Fibroblast of lung (primary cell): ENCODE measurements around the gene EPHA1. TPM values are rescaled to one million over a fixed set of nuclear protein-coding genes. Genes with fewer than 3 reads are reported as not detected.

Source experiments
- DNase-seq, 2 donors: peaks; one replicate each; pipeline versions ENCODE4 v3.0.0 to v3.0.0-alpha.2; 2010; ENCODE audit warnings: low read depth in 2 of 2
- H2AFZ ChIP-seq: 2 replicates; pipeline ENCODE4 v1.5.1; 2012; ENCODE audit warnings: low read length, control low read depth, inconsistent platforms
- H3K27ac ChIP-seq: 2 replicates; pipeline ENCODE4 v1.5.1; 2011; ENCODE audit warnings: low read length, control low read depth; ENCODE audit not compliant: insufficient read depth
- H3K27me3 ChIP-seq: 2 replicates; pipeline ENCODE4 v1.5.1; 2011; ENCODE audit warnings: mild to moderate bottlenecking, low read length; ENCODE audit not compliant: control insufficient read depth, insufficient read depth
- H3K36me3 ChIP-seq: 2 replicates; pipeline ENCODE4 v1.5.1; 2011; ENCODE audit warnings: low read length; ENCODE audit not compliant: control insufficient read depth, insufficient read depth
- H3K4me1 ChIP-seq: 2 replicates; pipeline ENCODE4 v1.5.1; 2011; ENCODE audit warnings: low read length; ENCODE audit not compliant: control insufficient read depth, insufficient read depth; ENCODE audit errors: extremely low read depth
- H3K4me2 ChIP-seq: 2 replicates; pipeline ENCODE4 v1.5.1; 2011; ENCODE audit warnings: low read length, control low read depth; ENCODE audit not compliant: insufficient read depth; ENCODE audit errors: extremely low read depth
- H3K4me3 ChIP-seq, 4 experiments: fragments of 200-600 bp in 1 of 4; sonication (generic) in 1 of 4; replicated peaks in 1 of 4; 2 replicates each; pipeline ENCODE4 v1.5.1; 2011 to 2016; ENCODE audit warnings: low read length in 4 of 4, low read depth in 3 of 4, mild to moderate bottlenecking in 3 of 4, control low read depth in 2 of 4, inconsistent platforms in 1 of 4, mixed read lengths in 1 of 4; ENCODE audit not compliant: insufficient read depth in 1 of 4; ENCODE audit errors: control extremely low read depth in 1 of 4
- H3K79me2 ChIP-seq: 2 replicates; pipeline ENCODE4 v1.5.1; 2012; ENCODE audit warnings: mild to moderate bottlenecking, low read length, inconsistent platforms; ENCODE audit not compliant: control insufficient read depth, insufficient read depth
- H3K9ac ChIP-seq: 2 replicates; pipeline ENCODE4 v1.5.1; 2011; ENCODE audit warnings: mild to moderate bottlenecking, low read length, control low read depth; ENCODE audit not compliant: insufficient read depth
- H3K9me3 ChIP-seq: 2 replicates; pipeline ENCODE4 v1.5.1; 2012; ENCODE audit warnings: low read depth, low read length; ENCODE audit not compliant: control insufficient read depth, insufficient read depth
- H4K20me1 ChIP-seq: 2 replicates; pipeline ENCODE4 v1.5.1; 2011; ENCODE audit warnings: low read length; ENCODE audit not compliant: control insufficient read depth, insufficient read depth; ENCODE audit errors: extremely low read depth
- CTCF ChIP-seq, 2 donors: IDR thresholded peaks in 1 of 2; conservative IDR thresholded peaks in 1 of 2; 1 replicate in 1 of 2; 2 replicates in 1 of 2; pipeline ENCODE4 v1.5.1; 2011 to 2012; ENCODE audit warnings: low read length in 2 of 2, control low read depth in 1 of 2, inconsistent platforms in 1 of 2, low read depth in 1 of 2, mild to moderate bottlenecking in 1 of 2
- EZH2 ChIP-seq: IDR thresholded peaks from 2 replicates; pipeline ENCODE4 v1.5.1; 2012; ENCODE audit warnings: low read length, control low read depth, mild to moderate bottlenecking; ENCODE audit errors: missing control alignments
- polyA plus RNA-seq, 2 donors: library from polyadenylated mRNA; depleted of rRNA in 1 of 2; stranded (reverse) in 1 of 2; unstranded in 1 of 2; fragments of >200 nt; gene quantifications; 2 replicates each; pipeline ENCODE4 v1.2.1, GENCODE V29; 2011 to 2012; ENCODE audit warnings: missing spikeins in 1 of 2
- total RNA-seq: library from RNA; depleted of rRNA; stranded (reverse); fragments of >200 nt; gene quantifications from 2 replicates; pipeline ENCODE4 v1.2.1, GENCODE V29; 2014

The EPHA1 gene
- total and polyA plus RNA-seq, 2 donors (not counting 1 experiment from before 2014, with no cell fraction given): under 0.01 to 0.09 TPM

DNA sequence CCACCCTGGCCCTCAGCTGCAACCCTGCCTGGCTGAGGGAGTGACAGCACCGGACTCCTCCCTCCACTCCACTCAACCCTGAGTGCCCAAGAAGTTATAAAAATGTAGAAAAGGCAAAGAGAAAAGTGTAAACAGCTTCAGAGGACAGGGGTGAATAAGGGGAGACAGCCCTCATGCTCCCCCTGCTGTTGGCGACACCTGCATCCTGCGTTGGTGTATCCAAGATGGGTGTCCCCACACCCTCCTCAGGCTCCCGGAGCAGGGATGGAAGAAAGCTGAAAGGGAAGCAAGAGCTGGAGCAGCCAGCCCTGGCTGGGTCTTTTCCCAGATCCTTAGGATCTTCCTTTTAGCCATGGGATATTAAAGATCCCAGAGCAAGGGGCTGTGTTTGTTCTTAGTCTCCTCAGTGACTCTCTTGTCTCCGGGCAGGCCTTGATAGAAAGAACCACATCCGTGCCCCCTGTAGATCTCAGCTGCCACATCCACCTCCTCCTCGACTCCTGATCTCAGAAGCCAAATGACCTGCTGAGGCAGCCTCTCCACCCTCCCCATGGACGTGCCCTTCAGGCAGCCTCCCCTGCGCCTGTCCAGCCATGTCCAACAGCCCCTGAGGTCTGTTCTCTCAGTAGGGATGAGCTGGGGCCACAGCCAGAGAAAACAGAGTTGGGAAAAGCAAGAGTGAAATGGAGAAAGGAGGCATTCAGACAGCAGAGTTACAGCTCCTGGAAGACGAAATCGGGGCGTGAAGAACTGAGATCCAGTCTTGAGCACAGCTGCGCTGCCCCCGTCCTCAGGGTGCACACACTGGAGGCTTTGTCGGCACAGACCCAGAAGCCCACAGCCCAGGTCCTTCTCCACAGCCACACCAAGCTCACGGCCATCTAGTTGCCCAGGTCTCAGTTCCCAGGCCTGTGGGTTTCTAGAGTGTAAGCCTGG, 52.9 kb downstream of the EPHA1 start:
- Histone ChIP-seq H3K9ac (no peak overlapping the region), H2AFZ (no peak overlapping the region), H3K27me3 (peaks cover 13% of the 10 kb centered on the region), H3K4me1 (no peaks in the 10 kb centered on the region), H3K4me2 (no peak overlapping the region), H3K36me3 (no peaks in the 10 kb centered on the region), H3K4me3 (no peak overlapping the region), H3K79me2 (no peaks in the 10 kb centered on the region), H3K9me3 (no peaks in the 10 kb centered on the region), H4K20me1 (no peaks in the 10 kb centered on the region), H3K27ac (no peak overlapping the region)
- TF ChIP-seq CTCF (conservative IDR thresholded peaks at IDR 0.05 in 1 of 2, IDR thresholded peaks at IDR 0.05 in 1 of 2; ENCODE audit: low read depth in 1 of 2, low read length in 2 of 2) (no peak), EZH2 (no peak)
- DNase-seq: no peak

- TF ChIP-seq CTCF (conservative IDR thresholded peaks at IDR 0.05 in 1 of 2, IDR thresholded peaks at IDR 0.05 in 1 of 2; ENCODE audit: low read depth in 1 of 2, low read length in 2 of 2) (no peak), EZH2 (no peak)
- Histone ChIP-seq H3K4me1 (no peaks in the 10 kb centered on the region), H3K4me3 (no peak overlapping the region), H3K27ac (no peak overlapping the region), H3K9ac (no peak overlapping the region), H3K36me3 (no peaks in the 10 kb centered on the region), H3K79me2 (no peaks in the 10 kb centered on the region), H3K9me3 (no peaks in the 10 kb centered on the region), H3K27me3 (peaks cover 16% of the 10 kb centered on the region), H4K20me1 (no peaks in the 10 kb centered on the region), H3K4me2 (no peak overlapping the region), H2AFZ (no peak overlapping the region)
- DNase-seq: no peak
Observed at GRCh38 chr7:143354965-143355364, 53.7 kb downstream of the EPHA1 start.

GRCh38 chr7:143354376-143354775, 54.3 kb downstream of the EPHA1 start:
- H3K4me2 ChIP-seq: no peak overlapping the region
- no peak overlapping the region for H3K27ac ChIP-seq
- H2AFZ ChIP-seq: no peak overlapping the region
- no peak for DNase-seq
- no peaks in the 10 kb centered on the region for H3K36me3 ChIP-seq
- no peaks in the 10 kb centered on the region for H3K9me3 ChIP-seq
- no peak overlapping the region for H3K9ac ChIP-seq
- TF ChIP-seq EZH2: no peak
- no peak for TF ChIP-seq CTCF (conservative IDR thresholded peaks at IDR 0.05 in 1 of 2, IDR thresholded peaks at IDR 0.05 in 1 of 2; ENCODE audit: low read depth in 1 of 2, low read length in 2 of 2)
- no peaks in the 10 kb centered on the region for H4K20me1 ChIP-seq
- no peak overlapping the region for H3K4me3 ChIP-seq
- H3K4me1 ChIP-seq: no peaks in the 10 kb centered on the region
- H3K79me2 ChIP-seq: no peaks in the 10 kb centered on the region
- H3K27me3 ChIP-seq: peaks cover 13% of the 10 kb centered on the region
